Mesenchymal stem cell (in vitro differentiated cells and primary cell): ENCODE results near the gene GSAP.
A peak's percentile ranks its signal among the peaks of the same experiment; 100 is the strongest.

ENCODE experiments used
- DNase-seq: peaks from one replicate; pipeline ENCODE4 v3.0.0-alpha.2; 2013
- H2AFZ ChIP-seq: one replicate; pipeline ENCODE4 v1.6.1; 2013; ENCODE audit warnings: low read depth, mild to moderate bottlenecking, control low read depth, inconsistent platforms, low read length, moderate library complexity
- H2AK5ac ChIP-seq: 2 replicates; pipeline ENCODE4 v1.6.1; 2013; ENCODE audit warnings: low read length, moderate library complexity, mild to moderate bottlenecking, inconsistent platforms; ENCODE audit not compliant: severe bottlenecking
- H2BK120ac ChIP-seq: one replicate; pipeline ENCODE4 v1.6.1; 2013; ENCODE audit warnings: low read depth, mild to moderate bottlenecking, inconsistent platforms, low read length, moderate library complexity
- H2BK12ac ChIP-seq, 2 experiments: one replicate each; pipeline ENCODE4 v1.6.1; 2013; ENCODE audit warnings: inconsistent platforms in 2 of 2, low read length in 2 of 2, mild to moderate bottlenecking in 2 of 2, moderate library complexity in 2 of 2, control low read depth in 1 of 2
- H2BK15ac ChIP-seq: one replicate; pipeline ENCODE4 v1.6.1; 2013; ENCODE audit warnings: mild to moderate bottlenecking, low read depth, inconsistent platforms; ENCODE audit not compliant: poor library complexity, severe bottlenecking
- H2BK5ac ChIP-seq: 2 replicates; pipeline ENCODE4 v1.6.1; 2013; ENCODE audit warnings: low read depth, mild to moderate bottlenecking, low read length, control low read depth, inconsistent platforms; ENCODE audit not compliant: poor library complexity, severe bottlenecking
- H3K14ac ChIP-seq, 2 experiments: one replicate each; pipeline ENCODE4 v1.6.1; 2013; ENCODE audit warnings: inconsistent platforms in 2 of 2, low read length in 2 of 2, control low read depth in 1 of 2, mild to moderate bottlenecking in 1 of 2, moderate library complexity in 1 of 2
- H3K18ac ChIP-seq, 2 experiments: one replicate each; pipeline ENCODE4 v1.6.1; 2013; ENCODE audit warnings: inconsistent platforms in 2 of 2, low read length in 2 of 2, control low read depth in 1 of 2, low read depth in 1 of 2, mild to moderate bottlenecking in 1 of 2
- H3K23ac ChIP-seq, 2 experiments: one replicate each; pipeline ENCODE4 v1.6.1; 2013; ENCODE audit warnings: inconsistent platforms in 2 of 2, low read length in 2 of 2, mild to moderate bottlenecking in 2 of 2, moderate library complexity in 2 of 2, control low read depth in 1 of 2
- H3K27ac ChIP-seq: 2 replicates; pipeline ENCODE4 v1.5.1; 2013; ENCODE audit warnings: mild to moderate bottlenecking, moderate library complexity, low read length, control low read depth, inconsistent platforms; ENCODE audit not compliant: poor library complexity, severe bottlenecking
- H3K27me3 ChIP-seq, 2 experiments: 2 replicates each; pipeline versions ENCODE4 v1.6.1 to v1.7.0; 2013; ENCODE audit warnings: low read length in 2 of 2, mild to moderate bottlenecking in 2 of 2, moderate library complexity in 2 of 2, control low read depth in 1 of 2, inconsistent platforms in 1 of 2; ENCODE audit not compliant: control insufficient read depth in 1 of 2, insufficient read depth in 1 of 2
- H3K36me3 ChIP-seq, 2 experiments: 2 replicates each; pipeline versions ENCODE4 v1.6.1 to v1.7.0; 2013; ENCODE audit warnings: low read length in 2 of 2, control low read depth in 1 of 2, inconsistent platforms in 1 of 2, low read depth in 1 of 2, mild to moderate bottlenecking in 1 of 2; ENCODE audit not compliant: insufficient read depth in 2 of 2, control insufficient read depth in 1 of 2
- H3K4ac ChIP-seq, 2 experiments: one replicate each; pipeline ENCODE4 v1.6.1; 2013; ENCODE audit warnings: inconsistent platforms in 2 of 2, low read length in 2 of 2, mild to moderate bottlenecking in 2 of 2, moderate library complexity in 2 of 2, control low read depth in 1 of 2, low read depth in 1 of 2
- H3K4me1 ChIP-seq: 2 replicates; pipeline ENCODE4 v1.6.1; 2013; ENCODE audit warnings: low read depth, low read length, control low read depth; ENCODE audit not compliant: control insufficient read depth, insufficient read depth
- H3K4me2 ChIP-seq: 2 replicates; pipeline ENCODE4 v1.6.1; 2013; ENCODE audit warnings: low read length, mild to moderate bottlenecking, inconsistent platforms; ENCODE audit not compliant: poor library complexity, severe bottlenecking
- H3K4me3 ChIP-seq, 2 experiments: 2 replicates each; pipeline versions ENCODE4 v1.5.1 to v1.7.0; 2013; ENCODE audit warnings: low read length in 2 of 2, mild to moderate bottlenecking in 2 of 2, control low read depth in 1 of 2, low read depth in 1 of 2; ENCODE audit not compliant: insufficient read depth in 1 of 2
- H3K79me1 ChIP-seq: replicated peaks from 2 replicates; pipeline ENCODE4 v1.6.1; 2013; ENCODE audit warnings: mild to moderate bottlenecking, control low read depth, low read length, inconsistent platforms; ENCODE audit not compliant: poor library complexity, severe bottlenecking
- H3K9ac ChIP-seq: 2 replicates; pipeline ENCODE4 v1.7.0; 2013; ENCODE audit warnings: mild to moderate bottlenecking, low read length, moderate library complexity
- H3K9me3 ChIP-seq: 2 replicates; pipeline ENCODE4 v1.7.0; 2013; ENCODE audit warnings: mild to moderate bottlenecking, low read length; ENCODE audit not compliant: control insufficient read depth
- H4K8ac ChIP-seq: one replicate; pipeline ENCODE4 v1.6.1; 2013; ENCODE audit warnings: inconsistent platforms, mild to moderate bottlenecking, low read length, moderate library complexity
- H4K91ac ChIP-seq: one replicate; pipeline ENCODE4 v1.6.1; 2013; ENCODE audit warnings: mild to moderate bottlenecking, low read length, inconsistent platforms
- WGBS: methylation state at CpG from one replicate; pipeline ENCODE4 v1.1.7; 2013; ENCODE audit warnings: mixed read lengths; 5-methylcytosine and 5-hydroxymethylcytosine counted together

The GSAP gene

GRCh38 chr7:77327067-77327931, 88.8 kb downstream of the GSAP start:
- H3K9ac ChIP-seq: peak overlapping the region; percentile 48
- no peak overlapping the region for H2AFZ ChIP-seq
- H3K27ac ChIP-seq: no peak overlapping the region
- peak overlapping the region; percentile 24 for H2AK5ac ChIP-seq
- H3K36me3 ChIP-seq: no peaks in the 10 kb centered on the region
- H3K27me3 ChIP-seq: no peaks in the 10 kb centered on the region
- H3K4me3 ChIP-seq: peak overlapping the region in 1 of 2 experiments; percentile 5
- no peak overlapping the region for H3K14ac ChIP-seq
- DNase-seq: peak; percentile 94
- peak overlapping the region in 1 of 2 experiments; percentile 76 for H3K4ac ChIP-seq
- peak overlapping the region; percentile 5 for H4K8ac ChIP-seq
- H2BK120ac ChIP-seq: no peak overlapping the region
- peak overlapping the region; percentile 6 to 70 for H2BK12ac ChIP-seq
- H3K9me3 ChIP-seq: no peaks in the 10 kb centered on the region
- 43% methylated on average over 12 of the region's 12 CpGs for WGBS
- peak overlapping the region; percentile 37 for H2BK15ac ChIP-seq
- peak overlapping the region; percentile 27 for H4K91ac ChIP-seq
- peak overlapping the region; percentile 75 to 76 for H3K18ac ChIP-seq
- H3K79me1 ChIP-seq: no peaks in the 10 kb centered on the region
- peaks cover 17% of the 10 kb centered on the region for H3K4me1 ChIP-seq
- no peak overlapping the region for H3K23ac ChIP-seq
- H3K4me2 ChIP-seq: no peak overlapping the region
- no peak overlapping the region for H2BK5ac ChIP-seq

GRCh38 chr7:77326131-77326530, 90.0 kb downstream of the GSAP start:
- H4K91ac ChIP-seq: no peak overlapping the region
- H3K4ac ChIP-seq: peak overlapping the region in 1 of 2 experiments; percentile 22
- peak overlapping the region; percentile 51 for H4K8ac ChIP-seq
- H3K4me1 ChIP-seq: peaks cover 17% of the 10 kb centered on the region
- peak overlapping the region; percentile 54 for H2BK15ac ChIP-seq
- H3K9ac ChIP-seq: no peak overlapping the region
- no peak overlapping the region for H3K23ac ChIP-seq
- WGBS: 65% methylated on average over 1 of the region's 3 CpGs
- peak overlapping the region; percentile 25 to 71 for H2BK12ac ChIP-seq
- no peaks in the 10 kb centered on the region for H3K79me1 ChIP-seq
- peak overlapping the region in 1 of 2 experiments; percentile 15 for H3K14ac ChIP-seq
- H2AFZ ChIP-seq: no peak overlapping the region
- peak overlapping the region; percentile 1 for H2BK120ac ChIP-seq
- no peaks in the 10 kb centered on the region for H3K36me3 ChIP-seq
- H3K9me3 ChIP-seq: no peaks in the 10 kb centered on the region
- no peak overlapping the region for H2AK5ac ChIP-seq
- H3K27ac ChIP-seq: peak overlapping the region; percentile 50
- no peaks in the 10 kb centered on the region for H3K27me3 ChIP-seq
- DNase-seq: no peak
- no peak overlapping the region for H3K4me3 ChIP-seq
- H3K18ac ChIP-seq: peak overlapping the region; percentile 47 to 75
- no peak overlapping the region for H3K4me2 ChIP-seq
- H2BK5ac ChIP-seq: no peak overlapping the region

DNA sequence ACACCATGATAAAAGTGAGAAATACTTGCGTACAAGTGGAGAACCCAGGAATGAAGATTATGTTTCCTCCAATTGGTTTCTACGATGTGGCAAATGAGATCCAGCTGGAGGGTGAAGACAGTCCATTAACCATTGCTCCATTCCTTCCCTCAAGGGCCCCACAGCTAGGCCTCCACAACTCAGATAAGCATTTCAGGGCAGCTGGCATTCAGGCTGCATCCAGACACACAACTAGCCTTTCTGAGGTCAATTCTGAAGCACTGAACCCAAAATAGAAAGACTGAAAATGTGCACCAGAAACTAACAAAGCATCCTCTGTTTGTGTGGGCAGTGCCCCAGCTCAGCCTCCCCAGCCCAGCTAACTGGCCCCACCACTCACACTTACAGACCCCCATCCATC, 94.8 kb downstream of the GSAP start:
- Histone ChIP-seq H3K4me1 (peaks cover 3% of the 10 kb centered on the region), H4K8ac (no peak overlapping the region), H3K14ac (no peak overlapping the region), H3K18ac (peak overlapping the region in 1 of 2 experiments; percentile 37), H3K23ac (no peak overlapping the region), H4K91ac (no peak overlapping the region), H2BK15ac (no peak overlapping the region), H3K4me3 (peak overlapping the region in 1 of 2 experiments; percentile 30), H3K36me3 (peaks cover 0 to 2% of the 10 kb centered on the region in 2 experiments), H2BK5ac (no peak overlapping the region), H3K9me3 (no peaks in the 10 kb centered on the region), H3K27me3 (no peaks in the 10 kb centered on the region), H2AK5ac (no peak overlapping the region), H3K27ac (no peak overlapping the region), H3K4ac (peak overlapping the region in 1 of 2 experiments; percentile 52), H3K79me1 (no peaks in the 10 kb centered on the region), H2AFZ (no peak overlapping the region), H3K4me2 (no peak overlapping the region), H2BK120ac (no peak overlapping the region), H3K9ac (no peak overlapping the region), H2BK12ac (no peak overlapping the region)
- no peak for DNase-seq
- WGBS: 94% methylated on average over 2 of the region's 2 CpGs

GRCh38 chr7:77320714-77321113, 95.4 kb downstream of the GSAP start:
- Histone ChIP-seq H2AK5ac (no peak overlapping the region), H3K27me3 (no peaks in the 10 kb centered on the region), H2BK15ac (no peak overlapping the region), H3K4me1 (no peaks in the 10 kb centered on the region), H3K9ac (no peak overlapping the region), H3K18ac (peak overlapping the region in 1 of 2 experiments; percentile 77), H3K4me3 (no peak overlapping the region), H3K4ac (no peak overlapping the region), H4K8ac (no peak overlapping the region), H4K91ac (no peak overlapping the region), H3K14ac (no peak overlapping the region), H3K23ac (no peak overlapping the region), H3K36me3 (peaks cover 0 to 2% of the 10 kb centered on the region in 2 experiments), H3K79me1 (no peaks in the 10 kb centered on the region), H2BK5ac (no peak overlapping the region), H2BK120ac (no peak overlapping the region), H3K27ac (no peak overlapping the region), H2AFZ (no peak overlapping the region), H3K4me2 (no peak overlapping the region), H2BK12ac (no peak overlapping the region), H3K9me3 (no peaks in the 10 kb centered on the region)
- WGBS: 65% methylated on average over 1 of the region's 2 CpGs
- DNase-seq: no peak
